SU-DHL-6 (cell line): ENCODE data around the gene AK1.

Source experiments
- CTCF ChIP-seq: fragments of 200-600 bp; sonication (generic); IDR thresholded peaks from one replicate; pipeline ENCODE4 v1.5.1; 2017; ENCODE audit warnings: antibody characterized with exemption, mild to moderate bottlenecking, low read length, moderate library complexity; ENCODE audit not compliant: insufficient read depth, poor library complexity, severe bottlenecking
- EZH2phosphoT487 ChIP-seq: fragments of 200-600 bp; sonication (generic), shearing (Covaris generic); conservative IDR thresholded peaks from 2 replicates; pipeline ENCODE4 v1.6.1; 2018; ENCODE audit warnings: mild to moderate bottlenecking, antibody characterized with exemption, low read length, moderate library complexity, mixed read lengths

GRCh38 chr9:127854960-127855359, 22.5 kb downstream of the AK1 start:
- TF ChIP-seq CTCF (no peak), EZH2phosphoT487 (no peak)
